ENCODE results near the gene C17orf58.
A peak's percentile ranks its signal among the peaks of the same experiment; 100 is the strongest.
"Not testable (repeated sequence)": the region's sequence is repeated elsewhere in the genome, so short reads cannot be mapped to it uniquely, and the experiment has no call there.

C17orf58 gene

GRCh38 chr17:68019336-68019674, 23.0 kb upstream of the C17orf58 start:
- DNase-seq: no peak
- TF ChIP-seq GATA1 (IDR thresholded peaks at IDR 0.05; ENCODE audit: low read depth, low read length) (no peak), POLR2A (IDR thresholded peaks at IDR 0.05; ENCODE audit: low read length) (no peak)

GRCh38 chr17:68018493-68018892, 22.2 kb upstream of the C17orf58 start:
- DNase-seq: not testable (repeated sequence)

DNA sequence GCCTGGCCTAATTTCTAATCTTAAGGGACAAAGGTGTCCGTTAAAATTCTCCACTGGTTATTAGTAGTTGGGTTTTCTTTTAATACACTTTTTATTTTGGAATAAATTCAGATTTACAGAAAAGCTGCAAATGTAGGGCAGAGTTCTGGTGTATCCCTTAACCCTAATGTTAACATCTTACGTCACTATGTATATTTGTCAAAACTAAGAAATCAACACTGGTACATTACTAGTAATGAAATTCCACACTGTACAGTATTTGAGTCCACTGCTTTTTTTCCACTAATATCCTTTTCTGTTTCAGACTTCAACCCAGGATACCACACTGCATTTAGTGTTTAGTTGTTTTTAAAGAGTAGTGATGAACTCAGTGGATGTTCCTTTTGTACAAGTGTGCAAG, 20.6 kb upstream of the C17orf58 start:
- TF ChIP-seq POLR2A (IDR thresholded peaks at IDR 0.05; ENCODE audit: low read length): no peak
- TF ChIP-seq GATA1 (IDR thresholded peaks at IDR 0.05; ENCODE audit: low read depth, low read length): no peak
- DNase-seq: no peak

GRCh38 chr17:68015081-68015723, 18.9 kb upstream of the C17orf58 start:
- TF ChIP-seq POLR2A (IDR thresholded peaks at IDR 0.05; ENCODE audit: low read length): no peak
- TF ChIP-seq GATA1 (IDR thresholded peaks at IDR 0.05; ENCODE audit: low read depth, low read length): no peak
- DNase-seq: no peak

- no peak for TF ChIP-seq GATA1 (IDR thresholded peaks at IDR 0.05; ENCODE audit: low read depth, low read length)
- TF ChIP-seq POLR2A (IDR thresholded peaks at IDR 0.05; ENCODE audit: low read length): no peak
- no peak for DNase-seq
Observed at GRCh38 chr17:68013385-68013784, 17.1 kb upstream of the C17orf58 start.

DNA sequence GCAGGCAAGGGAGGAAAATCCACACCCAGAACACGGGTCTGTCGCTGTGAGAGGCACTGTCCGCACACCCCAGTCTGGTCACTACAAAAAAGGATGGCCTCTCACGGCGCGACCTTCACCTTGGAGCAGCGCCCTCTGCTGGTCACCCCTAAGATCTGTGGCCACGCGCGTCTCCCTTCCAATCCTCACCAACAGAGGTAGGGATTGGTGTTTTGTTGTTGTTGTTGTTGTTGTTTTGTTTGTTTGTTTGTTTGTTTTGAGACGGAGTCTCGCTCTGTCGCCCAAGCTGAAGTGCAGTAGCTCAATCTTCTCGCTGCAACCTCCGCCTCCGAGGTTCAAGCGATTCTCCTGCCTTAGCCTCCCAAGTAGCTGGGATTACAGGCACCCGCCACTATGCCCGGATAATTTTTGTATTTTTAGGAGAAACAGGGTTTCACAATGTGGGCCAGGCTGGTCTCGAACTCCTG, 15.0 kb upstream of the C17orf58 start:
- TF ChIP-seq POLR2A (IDR thresholded peaks at IDR 0.05; ENCODE audit: low read length) (no peak), GATA1 (IDR thresholded peaks at IDR 0.05; ENCODE audit: low read depth, low read length) (no peak)
- DNase-seq: peak; percentile 77 to 88

- DNase-seq: no peak
- TF ChIP-seq POLR2A (IDR thresholded peaks at IDR 0.05; ENCODE audit: low read length) (no peak), GATA1 (IDR thresholded peaks at IDR 0.05; ENCODE audit: low read depth, low read length) (no peak)
Observed at GRCh38 chr17:68006797-68007196, 10.5 kb upstream of the C17orf58 start.

GRCh38 chr17:68004201-68004600, 7.9 kb upstream of the C17orf58 start:
- no peak for DNase-seq
- TF ChIP-seq GATA1 (IDR thresholded peaks at IDR 0.05; ENCODE audit: low read depth, low read length) (no peak), POLR2A (IDR thresholded peaks at IDR 0.05; ENCODE audit: low read length) (no peak)

- DNase-seq: no peak
Observed at GRCh38 chr17:67999291-67999911, 3.1 kb upstream of the C17orf58 start.

DNA sequence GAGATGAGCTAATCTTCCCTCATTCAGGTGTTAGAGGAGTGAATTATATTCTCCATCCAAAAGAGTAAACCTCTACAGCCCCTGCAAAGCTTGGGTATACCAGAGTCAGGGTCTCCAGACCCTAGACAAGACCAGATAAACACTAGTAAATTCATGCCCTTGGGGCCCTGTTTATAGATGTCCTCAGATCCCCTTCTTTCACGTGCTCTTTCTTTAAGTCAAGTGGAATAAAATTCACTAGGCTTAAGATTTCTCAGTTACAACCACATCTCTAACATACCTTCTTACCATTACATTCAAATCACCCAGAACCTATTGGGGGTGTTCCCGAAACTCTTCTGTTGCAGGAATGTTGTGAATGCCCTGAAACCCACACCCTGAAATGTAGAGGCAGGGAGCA, 2.2 kb upstream of the C17orf58 start:
- TF ChIP-seq GATA1 (IDR thresholded peaks at IDR 0.05; ENCODE audit: low read depth, low read length) (no peak), POLR2A (IDR thresholded peaks at IDR 0.05; ENCODE audit: low read length) (no peak)
- DNase-seq: no peak

More at GRCh38 chr17:67999291-67999911, 3.1 kb upstream of the C17orf58 start:
- TF ChIP-seq GATA1 (IDR thresholded peaks at IDR 0.05; ENCODE audit: low read depth, low read length): no peak
- TF ChIP-seq POLR2A (IDR thresholded peaks at IDR 0.05; ENCODE audit: low read length): no peak

GRCh38 chr17:67995570-67996263, 552 bp downstream of the C17orf58 start:
- peak; percentile 41 to 49 for DNase-seq
- no peak for TF ChIP-seq GATA1 (IDR thresholded peaks at IDR 0.05; ENCODE audit: low read depth, low read length)
- no peak for TF ChIP-seq POLR2A (IDR thresholded peaks at IDR 0.05; ENCODE audit: low read length)

- TF ChIP-seq GATA1 (IDR thresholded peaks at IDR 0.05; ENCODE audit: low read depth, low read length) (no peak), POLR2A (IDR thresholded peaks at IDR 0.05; ENCODE audit: low read length) (no peak)
- peak; percentile 34 to 50 for DNase-seq
Observed at GRCh38 chr17:67994817-67995569, 1.3 kb downstream of the C17orf58 start.

DNA sequence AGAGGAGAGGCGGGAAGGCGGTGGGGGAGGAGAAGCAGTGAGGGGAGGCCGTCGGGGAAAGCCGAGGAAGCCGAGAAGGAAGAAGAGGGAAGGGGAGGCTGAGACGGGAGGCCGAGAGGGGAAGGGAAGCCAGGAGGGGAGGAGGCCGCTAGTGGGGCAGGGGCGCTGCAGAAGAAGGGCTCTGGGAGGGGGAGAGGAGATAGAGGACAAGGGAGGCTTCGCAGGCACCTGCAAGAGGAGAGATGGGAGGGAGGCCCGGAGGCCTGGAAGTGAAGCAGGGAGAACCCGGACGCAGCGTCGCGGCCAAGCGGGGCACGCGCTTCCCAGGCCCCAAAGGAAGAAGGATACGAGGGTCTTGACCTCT, 2.3 kb downstream of the C17orf58 start:
- TF ChIP-seq POLR2A (IDR thresholded peaks at IDR 0.05; ENCODE audit: low read length) (no peak), GATA1 (IDR thresholded peaks at IDR 0.05; ENCODE audit: low read depth, low read length) (no peak)
- DNase-seq: no peak

All from erythroblast (primary cell).